ENCODE measurements around the gene ANKRD39.

DNA sequence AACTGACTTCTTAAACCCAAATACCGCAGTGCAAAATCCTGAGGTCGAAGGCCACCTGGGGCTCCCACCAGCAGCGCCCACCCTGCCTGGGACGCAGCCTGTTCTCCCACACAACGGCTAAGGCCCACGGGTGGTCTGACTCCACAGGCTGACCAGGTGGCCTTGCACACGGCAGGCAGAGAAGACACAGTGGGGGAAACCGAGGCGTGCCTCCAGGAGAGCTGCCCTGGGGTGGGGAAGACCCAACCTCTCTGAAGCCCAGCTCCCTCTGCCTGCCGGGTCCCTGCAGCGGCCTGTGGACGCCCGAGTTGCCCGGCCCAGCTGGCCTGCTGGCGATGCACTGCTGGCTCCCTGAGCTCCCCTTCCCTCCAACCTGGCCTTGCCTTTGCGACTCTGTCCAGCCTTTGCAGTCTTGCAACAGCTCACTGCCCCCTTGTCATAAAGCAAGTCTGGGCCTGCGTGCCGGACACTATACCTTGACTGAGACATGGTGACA is 21.8 kb upstream of the ANKRD39 start:
- TF ChIP-seq, protein P1, sequence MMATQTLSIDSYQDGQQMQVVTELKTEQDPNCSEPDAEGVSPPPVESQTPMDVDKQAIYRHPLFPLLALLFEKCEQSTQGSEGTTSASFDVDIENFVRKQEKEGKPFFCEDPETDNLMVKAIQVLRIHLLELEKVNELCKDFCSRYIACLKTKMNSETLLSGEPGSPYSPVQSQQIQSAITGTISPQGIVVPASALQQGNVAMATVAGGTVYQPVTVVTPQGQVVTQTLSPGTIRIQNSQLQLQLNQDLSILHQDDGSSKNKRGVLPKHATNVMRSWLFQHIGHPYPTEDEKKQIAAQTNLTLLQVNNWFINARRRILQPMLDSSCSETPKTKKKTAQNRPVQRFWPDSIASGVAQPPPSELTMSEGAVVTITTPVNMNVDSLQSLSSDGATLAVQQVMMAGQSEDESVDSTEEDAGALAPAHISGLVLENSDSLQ (IDR thresholded peaks at IDR 0.05): no peak
- no peak for TF ChIP-seq CTBP1 (IDR thresholded peaks at IDR 0.05; ENCODE audit: borderline replicate concordance)
- TF ChIP-seq HDGF (IDR thresholded peaks at IDR 0.05; ENCODE audit: borderline replicate concordance): no peak
- TF ChIP-seq SUZ12 (IDR thresholded peaks at IDR 0.05): no peak
- no peak for TF ChIP-seq SP1 (IDR thresholded peaks at IDR 0.05)
- TF ChIP-seq L3MBTL2 (conservative IDR thresholded peaks at IDR 0.05): no peak
